HL-60 (cell line): ENCODE data around the gene XPNPEP2.

Experiments
- REST ChIP-seq: IDR thresholded peaks from 2 replicates; pipeline ENCODE4 v1.6.1; 2012; ENCODE audit warnings: low read depth; ENCODE audit not compliant: insufficient replicate concordance
- TF ChIP-seq, protein P1 (sequence below): IDR thresholded peaks from one replicate; pipeline ENCODE4 v1.5.1; 2011; ENCODE audit warnings: low read length, control low read depth, inconsistent platforms; ENCODE audit not compliant: insufficient read depth

- TF ChIP-seq, protein P1, sequence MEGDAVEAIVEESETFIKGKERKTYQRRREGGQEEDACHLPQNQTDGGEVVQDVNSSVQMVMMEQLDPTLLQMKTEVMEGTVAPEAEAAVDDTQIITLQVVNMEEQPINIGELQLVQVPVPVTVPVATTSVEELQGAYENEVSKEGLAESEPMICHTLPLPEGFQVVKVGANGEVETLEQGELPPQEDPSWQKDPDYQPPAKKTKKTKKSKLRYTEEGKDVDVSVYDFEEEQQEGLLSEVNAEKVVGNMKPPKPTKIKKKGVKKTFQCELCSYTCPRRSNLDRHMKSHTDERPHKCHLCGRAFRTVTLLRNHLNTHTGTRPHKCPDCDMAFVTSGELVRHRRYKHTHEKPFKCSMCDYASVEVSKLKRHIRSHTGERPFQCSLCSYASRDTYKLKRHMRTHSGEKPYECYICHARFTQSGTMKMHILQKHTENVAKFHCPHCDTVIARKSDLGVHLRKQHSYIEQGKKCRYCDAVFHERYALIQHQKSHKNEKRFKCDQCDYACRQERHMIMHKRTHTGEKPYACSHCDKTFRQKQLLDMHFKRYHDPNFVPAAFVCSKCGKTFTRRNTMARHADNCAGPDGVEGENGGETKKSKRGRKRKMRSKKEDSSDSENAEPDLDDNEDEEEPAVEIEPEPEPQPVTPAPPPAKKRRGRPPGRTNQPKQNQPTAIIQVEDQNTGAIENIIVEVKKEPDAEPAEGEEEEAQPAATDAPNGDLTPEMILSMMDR, result no peak
- TF ChIP-seq REST, result no peak
These were observed 49.7 kb downstream of the XPNPEP2 start for GRCh38 chrX:129788527-129788926.
